Heart right ventricle (tissue), 16 donors: Measurements from ENCODE around the gene SYTL1. TPM values are rescaled to one million over a fixed set of nuclear protein-coding genes. Genes with fewer than 3 reads are reported as not detected.

Experiments used
- ATAC-seq, 8 donors: fragments of 200-7000 bp; cut with Tn5 transposase; one replicate each; pipeline ENCODE4 v1.9.1; 2020; ENCODE audit warnings: mild to moderate bottlenecking in 8 of 8, moderate library complexity in 8 of 8, moderate number of reproducible peaks in 1 of 8
- DNase-seq, 2 donors: peaks; one replicate each; pipeline ENCODE4 v3.0.0-alpha.2; 2020
- H3K27ac ChIP-seq, 10 donors: fragments of 200-600 bp; sonication (generic) in 2 of 10; one replicate each; pipeline versions ENCODE4 v1.5.0 to v1.8.0; 2020 to 2022; ENCODE audit warnings: mild to moderate bottlenecking in 3 of 10
- H3K27me3 ChIP-seq, 7 donors: fragments of 200-600 bp; one replicate each; pipeline ENCODE4 v1.8.0; 2021 to 2022; ENCODE audit warnings: mild to moderate bottlenecking in 2 of 7
- H3K36me3 ChIP-seq, 9 donors: fragments of 200-600 bp; sonication (generic) in 1 of 9; one replicate each; pipeline versions ENCODE4 v1.5.0 to v1.8.0; 2020 to 2022; ENCODE audit warnings: mild to moderate bottlenecking in 2 of 9
- H3K4me1 ChIP-seq, 9 donors: fragments of 200-600 bp; sonication (generic) in 1 of 9; one replicate each; pipeline versions ENCODE4 v1.5.0 to v1.8.0; 2020 to 2022; ENCODE audit warnings: mild to moderate bottlenecking in 4 of 9
- H3K4me3 ChIP-seq, 10 donors: fragments of 200-600 bp; sonication (generic) in 2 of 10; one replicate each; pipeline versions ENCODE4 v1.5.0 to v1.8.0; 2020 to 2022; ENCODE audit warnings: mild to moderate bottlenecking in 7 of 10, moderate library complexity in 2 of 10
- H3K9me3 ChIP-seq, 11 donors: fragments of 200-600 bp in 10 of 11; sonication (generic) in 2 of 11; one replicate each; pipeline versions ENCODE4 v1.5.0 to v1.8.0; 2013 to 2022; ENCODE audit warnings: mild to moderate bottlenecking in 2 of 11, control low read depth in 1 of 11, moderate library complexity in 1 of 11
- CTCF ChIP-seq, 9 donors: fragments of 200-600 bp; sonication (generic) in 2 of 9; IDR thresholded peaks; one replicate each; pipeline versions ENCODE4 v1.5.0 to v1.8.0; 2021 to 2022; ENCODE audit warnings: antibody characterized with exemption in 9 of 9, mild to moderate bottlenecking in 5 of 9, moderate library complexity in 1 of 9
- WGBS, 2 donors: extraction: QIAGEN DNeasy Blood & Tissue Kit; methylation state at CpG; one replicate each; pipeline ENCODE4 v1.1.7; 2013; ENCODE audit warnings: inconsistent platforms in 1 of 2; 5-methylcytosine and 5-hydroxymethylcytosine counted together
- intact Hi-C, 10 donors: fragments of 100-400 bp; cut with DNase I; formaldehyde crosslinking; loops; one replicate each; pipeline versions ENCODE4 v1.11.1 to v1.14.2; 2022
- polyA plus RNA-seq, 2 donors: library from polyadenylated mRNA; stranded (reverse); fragments of 200-250 nt; gene quantifications; one replicate each; pipeline ENCODE4 v1.2.3, GENCODE V29; 2013
- total RNA-seq, 10 donors: library from RNA; stranded (reverse); fragmentation: NEBNext Ultra II Directional in 3 of 10; extraction: Animal tissue kit (Norgen Biotek cat#: 25700) in 3 of 10; gene quantifications; one replicate each; pipeline versions ENCODE4 v1.2.1 to v1.2.4, GENCODE V29; 2021 to 2023
- donor health status: Arrhythmogenic right ventricular cardiomyopathy.
- donor health status: ischemic (EF 13 %, LVEDD 7.1; RV severe dilation, severe dysfunction).
- donor health status: healthy with polysubstance abuse.
- donor health status: DM: no; HTN: yes; CAD: no.
- donor health status: DM: no; HTN: no; CAD: no.
- donor health status: ischemic (EF 25% LVEDD 6.9; RV normal size, moderate dysfunction).
- donor health status: ischemic (EF 25% LVEDD 5.7; RV mildly dilated, moderate dysfunction).
- donor health status: healthy.
- donor health status: DM: yes; HTN: yes; CAD: no.
- donor health status: Ischemic cardiomyopathy.
- donor health status: ischemic (EF 35%, LVEDD 5.7; RV mildly dilated, moderate dysfunction).
- donor health status: nonischemic (EF 11% LVEDD 7.7; RV severe dilation, severe dysfunction).
- donor health status: DM: yes; HTN: yes; CAD: no.
- donor health status: PGD.
- donor health status: ischemic (EF 29% LVEDD 5.4; RV normal size, mild dysfunction).
- donor health status: nonischemic (EF 23%, LVEDD 6.1; RV moderate dilation, normal function).

SYTL1 gene
- total and polyA plus RNA-seq, 12 donors = 0.30 to 4.3 (median 0.68) TPM

- Histone ChIP-seq H3K4me1 (peaks cover 25 to 53% (median 40%) of the 10 kb centered on the region in 9 donors), H3K27me3 (no peaks in the 10 kb centered on the region), H3K36me3 (peaks cover 0 to 9% (median 3%) of the 10 kb centered on the region in 9 donors), H3K27ac (peak overlapping the region in 9 of 10 donors; percentile 2 to 99 (median 46)), H3K9me3 (no peaks in the 10 kb centered on the region), H3K4me3 (no peak overlapping the region)
- no peak for DNase-seq
- peak in 5 of 9 donors; percentile 11 to 28 (median 22) for TF ChIP-seq CTCF (IDR thresholded peaks at IDR 0.05)
- WGBS, 2 donors = 69 to 71% methylated on average over 13 of the region's 13 CpGs
- ATAC-seq = no peak
- intact Hi-C loops = loop anchor here in 2 of 10 donors (5.0 kb wide), 1 partner anchor 47 kb away; the partner anchor contains the start of gene TMEM222 (in 2 of the 2)
Observed at GRCh38 chr1:27368869-27369582, 27.2 kb downstream of the SYTL1 start.

GRCh38 chr1:27372022-27372807 lies 30.4 kb downstream of the SYTL1 start:
- peak overlapping the region in 2 of 10 donors; percentile 22 to 77 for H3K27ac ChIP-seq
- intact Hi-C loops = no loop called here
- no peak overlapping the region for H3K4me3 ChIP-seq
- H3K36me3 ChIP-seq = no peaks in the 10 kb centered on the region
- H3K9me3 ChIP-seq = no peaks in the 10 kb centered on the region
- H3K4me1 ChIP-seq = peaks cover 18 to 64% (median 35%) of the 10 kb centered on the region in 9 donors
- TF ChIP-seq CTCF (IDR thresholded peaks at IDR 0.05) = no peak
- H3K27me3 ChIP-seq = no peaks in the 10 kb centered on the region
- 91 to 92% methylated on average over 19 of the region's 19 CpGs for WGBS, 2 donors
- ATAC-seq (no peak), DNase-seq (no peak)

GRCh38 chr1:27372808-27373690 lies 31.2 kb downstream of the SYTL1 start:
- no peak for DNase-seq
- Histone ChIP-seq H3K4me1 (peaks cover 10 to 64% (median 27%) of the 10 kb centered on the region in 9 donors), H3K9me3 (no peaks in the 10 kb centered on the region), H3K4me3 (no peak overlapping the region), H3K36me3 (no peaks in the 10 kb centered on the region), H3K27ac (peak overlapping the region in 9 of 10 donors; percentile 13 to 78 (median 66)), H3K27me3 (no peaks in the 10 kb centered on the region)
- no peak for ATAC-seq
- TF ChIP-seq CTCF (IDR thresholded peaks at IDR 0.05) = peak in 3 of 9 donors; percentile 7 to 22 (median 16)
- intact Hi-C loops = no loop called here
- WGBS, 2 donors = 90% methylated on average over 11 of the region's 11 CpGs
